Small intestine (tissue), 7 donors: Measurements from ENCODE around the gene FXYD4. TPM values are rescaled to one million over a fixed set of nuclear protein-coding genes. Genes with fewer than 3 reads are reported as not detected.

ENCODE experiments used
- DNase-seq, 2 donors: peaks; one replicate each; pipeline versions ENCODE4 v3.0.0 to v3.0.0-alpha.2; 2013
- FAIRE-seq: peaks from 2 replicates; lab custom pipeline; 2012; peaks lifted over from hg19 to GRCh38; lab: Jason Lieb, UNC
- H3K27ac ChIP-seq, 3 donors: one replicate each; pipeline ENCODE4 v1.5.1; 2013; ENCODE audit warnings: low read length in 2 of 3, mild to moderate bottlenecking in 2 of 3, control low read depth in 1 of 3, inconsistent platforms in 1 of 3, low read depth in 1 of 3, moderate library complexity in 1 of 3
- H3K27me3 ChIP-seq, 3 donors: one replicate each; pipeline ENCODE4 v1.6.1; 2013; ENCODE audit warnings: low read length in 3 of 3, inconsistent platforms in 1 of 3; ENCODE audit not compliant: control insufficient read depth in 3 of 3, insufficient read depth in 3 of 3
- H3K36me3 ChIP-seq, 3 donors: one replicate each; pipeline ENCODE4 v1.6.1; 2013; ENCODE audit warnings: low read length in 3 of 3, inconsistent platforms in 1 of 3, low read depth in 1 of 3, mild to moderate bottlenecking in 1 of 3, moderate library complexity in 1 of 3; ENCODE audit not compliant: control insufficient read depth in 3 of 3, insufficient read depth in 2 of 3
- H3K4me1 ChIP-seq, 3 donors: one replicate each; pipeline ENCODE4 v1.6.1; 2013; ENCODE audit warnings: low read length in 2 of 3, inconsistent platforms in 1 of 3, low read depth in 1 of 3, mild to moderate bottlenecking in 1 of 3, moderate library complexity in 1 of 3; ENCODE audit not compliant: control insufficient read depth in 3 of 3, insufficient read depth in 2 of 3
- H3K4me3 ChIP-seq, 3 donors: one replicate each; pipeline ENCODE4 v1.5.1; 2013; ENCODE audit warnings: low read length in 3 of 3, control low read depth in 1 of 3, inconsistent platforms in 1 of 3, low read depth in 1 of 3, mild to moderate bottlenecking in 1 of 3, moderate library complexity in 1 of 3
- H3K9me3 ChIP-seq, 2 donors: one replicate each; pipeline ENCODE4 v1.6.1; 2013; ENCODE audit warnings: low read depth in 1 of 2, low read length in 1 of 2; ENCODE audit not compliant: control insufficient read depth in 2 of 2, insufficient read depth in 1 of 2
- WGBS, 3 donors: extraction: QIAGEN DNeasy Blood & Tissue Kit; methylation state at CpG; one replicate each; pipeline ENCODE4 v1.1.7; 2013; 5-methylcytosine and 5-hydroxymethylcytosine counted together
- polyA plus RNA-seq, 4 donors: library from polyadenylated mRNA; stranded (reverse) in 3 of 4; unstranded in 1 of 4; fragments of 200-250 nt in 3 of 4; fragments of 120-200 nt in 1 of 4; gene quantifications; one replicate each; pipeline versions ENCODE4 v1.2.1 to v1.2.3, GENCODE V29; 2013
- donor health status: healthy with polysubstance abuse.
- donor health status: control.
- donor health status: control.
- donor health status: Bipolar disorder and iron deficiency.
- donor health status: healthy.

The FXYD4 gene
- polyA plus RNA-seq, 4 donors: 0.10 TPM; not detected in 3

GRCh38 chr10:43373461-43373860 lies 2.0 kb downstream of the FXYD4 start:
- FAIRE-seq: no peak
- no peaks in the 10 kb centered on the region for H3K27me3 ChIP-seq
- H3K4me1 ChIP-seq: peaks cover 0 to 15% (median 0%) of the 10 kb centered on the region in 3 donors
- H3K9me3 ChIP-seq: no peaks in the 10 kb centered on the region
- no peak for DNase-seq
- H3K4me3 ChIP-seq: no peak overlapping the region
- no peaks in the 10 kb centered on the region for H3K36me3 ChIP-seq
- WGBS, 3 donors: 78 to 93% (median 80%) methylated on average over 5 of the region's 5 CpGs
- no peak overlapping the region for H3K27ac ChIP-seq

DNA sequence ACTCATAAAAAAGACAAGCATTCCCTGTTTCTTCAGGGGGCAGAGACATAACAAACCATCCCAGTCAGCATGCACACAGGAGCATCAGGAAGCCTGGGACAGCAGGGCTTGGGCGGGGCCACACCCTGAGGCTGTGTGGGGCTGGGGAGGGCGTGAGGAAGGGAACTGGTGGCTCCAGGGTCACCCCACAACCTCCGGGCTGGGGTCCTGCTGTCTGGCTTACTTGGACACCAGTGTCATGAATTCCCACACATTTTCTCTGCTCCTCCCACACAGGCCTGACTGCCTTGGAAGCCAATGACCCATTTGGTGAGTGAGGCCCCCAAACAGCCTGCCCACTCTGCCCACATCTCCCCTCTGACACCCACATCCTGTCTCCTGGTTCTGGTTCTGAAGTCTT lies 2.8 kb downstream of the FXYD4 start:
- no peaks in the 10 kb centered on the region for H3K27me3 ChIP-seq

GRCh38 chr10:43375401-43376020 lies 4.1 kb downstream of the FXYD4 start:
- H3K27ac ChIP-seq: no peak overlapping the region
- H3K27me3 ChIP-seq: no peaks in the 10 kb centered on the region
- no peak for FAIRE-seq
- no peaks in the 10 kb centered on the region for H3K9me3 ChIP-seq
- DNase-seq: no peak
- H3K4me1 ChIP-seq: peaks cover 0 to 15% (median 0%) of the 10 kb centered on the region in 3 donors
- H3K4me3 ChIP-seq: no peak overlapping the region
- H3K36me3 ChIP-seq: no peaks in the 10 kb centered on the region
- WGBS, 3 donors: 61 to 83% (median 75%) methylated on average over 12 of the region's 12 CpGs

More for the DNA sequence above, 2.8 kb downstream of the FXYD4 start:
- Histone ChIP-seq H3K36me3 (no peaks in the 10 kb centered on the region), H3K4me1 (peaks cover 0 to 15% (median 0%) of the 10 kb centered on the region in 3 donors), H3K27ac (no peak overlapping the region), H3K4me3 (no peak overlapping the region), H3K9me3 (no peaks in the 10 kb centered on the region)
- DNase-seq (no peak), FAIRE-seq (no peak)
- WGBS, 3 donors: 70 to 82% (median 79%) methylated on average over 3 of the region's 3 CpGs

DNA sequence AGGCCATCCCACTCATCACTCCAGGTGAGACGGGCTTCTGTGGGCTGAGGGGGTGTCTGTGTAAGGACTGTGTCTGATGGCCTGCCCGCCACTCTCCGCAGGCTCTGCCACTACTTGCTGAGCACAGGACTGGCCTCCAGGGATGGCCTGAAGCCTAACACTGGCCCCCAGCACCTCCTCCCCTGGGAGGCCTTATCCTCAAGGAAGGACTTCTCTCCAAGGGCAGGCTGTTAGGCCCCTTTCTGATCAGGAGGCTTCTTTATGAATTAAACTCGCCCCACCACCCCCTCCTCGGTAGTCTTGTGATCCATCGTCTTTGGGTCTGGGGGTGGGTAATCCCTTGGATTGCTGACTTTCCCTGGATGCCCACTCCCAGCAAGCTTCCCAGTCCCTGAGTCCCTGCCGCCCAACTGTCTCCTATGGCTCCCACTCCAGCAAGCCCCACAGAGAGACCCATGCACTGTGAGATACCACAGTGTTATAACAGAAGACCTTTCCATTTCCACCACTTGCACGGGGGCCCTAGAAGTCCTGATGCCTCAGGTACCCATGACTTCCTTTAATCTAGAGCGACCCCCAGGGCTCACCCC lies 4.7 kb downstream of the FXYD4 start:
- Histone ChIP-seq H3K4me1 (peaks cover 0 to 15% (median 0%) of the 10 kb centered on the region in 3 donors), H3K27ac (no peak overlapping the region), H3K4me3 (no peak overlapping the region), H3K36me3 (no peaks in the 10 kb centered on the region), H3K9me3 (no peaks in the 10 kb centered on the region), H3K27me3 (no peaks in the 10 kb centered on the region)
- FAIRE-seq (no peak), DNase-seq (no peak)
- 86 to 92% (median 88%) methylated on average over 9 of the region's 9 CpGs for WGBS, 3 donors

- FAIRE-seq: no peak
- Histone ChIP-seq H3K36me3 (no peaks in the 10 kb centered on the region), H3K27me3 (no peaks in the 10 kb centered on the region), H3K27ac (peak overlapping the region in 1 of 3 donors; percentile 9), H3K9me3 (no peaks in the 10 kb centered on the region), H3K4me1 (peaks cover 0 to 15% (median 0%) of the 10 kb centered on the region in 3 donors), H3K4me3 (no peak overlapping the region)
- DNase-seq: no peak
- whole genome bisulfite sequencing, 3 donors: 47 to 63% (median 50%) methylated on average over 2 of the region's 2 CpGs
Observed at GRCh38 chr10:43376828-43377423, 5.5 kb downstream of the FXYD4 start.

DNA sequence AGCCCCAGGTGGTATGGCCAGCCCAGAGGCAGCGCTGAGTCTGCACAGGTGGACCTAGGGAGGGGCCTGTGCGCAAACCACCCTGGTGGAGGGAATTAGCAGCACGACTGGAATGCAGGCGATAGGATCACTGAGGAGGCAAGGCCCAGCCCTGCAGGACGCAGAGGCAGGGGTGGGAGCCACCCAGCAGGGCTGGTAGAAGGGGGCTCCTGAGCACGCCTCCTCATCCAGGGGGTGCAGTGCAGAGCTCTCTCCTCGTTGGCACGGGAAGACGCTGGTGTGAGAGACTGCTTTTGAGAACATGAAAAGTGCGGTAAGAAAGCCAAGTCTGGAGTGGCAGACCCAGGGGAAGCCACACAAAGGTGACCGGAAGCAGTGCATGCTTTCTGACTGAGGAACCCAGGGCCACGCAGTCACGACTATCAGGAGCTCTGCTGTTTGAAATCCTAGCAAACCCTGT lies 6.0 kb downstream of the FXYD4 start:
- H3K4me3 ChIP-seq: no peak overlapping the region
- H3K27ac ChIP-seq: peak overlapping the region in 1 of 3 donors; percentile 9
- no peaks in the 10 kb centered on the region for H3K36me3 ChIP-seq
- FAIRE-seq (no peak), DNase-seq (peak; percentile 40 to 81)
- H3K9me3 ChIP-seq: no peaks in the 10 kb centered on the region
- peaks cover 0 to 15% (median 0%) of the 10 kb centered on the region in 3 donors for H3K4me1 ChIP-seq
- no peaks in the 10 kb centered on the region for H3K27me3 ChIP-seq
- 75 to 77% (median 76%) methylated on average over 13 of the region's 13 CpGs for WGBS, 3 donors

GRCh38 chr10:43380610-43381222 lies 9.3 kb downstream of the FXYD4 start:
- WGBS, 3 donors: 87 to 92% (median 91%) methylated on average over 5 of the region's 5 CpGs
- no peaks in the 10 kb centered on the region for H3K27me3 ChIP-seq
- no peak overlapping the region for H3K4me3 ChIP-seq
- H3K9me3 ChIP-seq: no peaks in the 10 kb centered on the region
- peaks cover 0 to 8% (median 0%) of the 10 kb centered on the region in 3 donors for H3K36me3 ChIP-seq
- no peak overlapping the region for H3K27ac ChIP-seq
- H3K4me1 ChIP-seq: peaks cover 0 to 19% (median 0%) of the 10 kb centered on the region in 3 donors
- no peak for FAIRE-seq
- no peak for DNase-seq

GRCh38 chr10:43383204-43383971 lies 12.0 kb downstream of the FXYD4 start:
- Histone ChIP-seq H3K27ac (no peak overlapping the region), H3K4me3 (no peak overlapping the region), H3K27me3 (no peaks in the 10 kb centered on the region), H3K4me1 (peaks cover 0 to 4% (median 0%) of the 10 kb centered on the region in 3 donors), H3K9me3 (no peaks in the 10 kb centered on the region), H3K36me3 (peaks cover 5 to 22% (median 12%) of the 10 kb centered on the region in 3 donors)
- 39 to 63% (median 49%) methylated on average over 14 of the region's 14 CpGs for WGBS, 3 donors
- DNase-seq (no peak), FAIRE-seq (no peak)
